ENCODE measurements around the gene TRPM3.

Gene TRPM3

GRCh38 chr9:70817311-70817710 lies 304.1 kb downstream of the TRPM3 start:
- no peak for DNase-seq (ENCODE audit: low spot score)

- no peak for DNase-seq (ENCODE audit: low spot score)
These were observed 304.5 kb downstream of the TRPM3 start for GRCh38 chr9:70816891-70817290.

- no peak for DNase-seq (ENCODE audit: low spot score)
These were observed 305.1 kb downstream of the TRPM3 start for GRCh38 chr9:70816316-70816715.

- no peak for DNase-seq (ENCODE audit: low spot score)
These were observed 306.8 kb downstream of the TRPM3 start for GRCh38 chr9:70814597-70814996.

- DNase-seq (ENCODE audit: low spot score) = no peak
These were observed 308.3 kb downstream of the TRPM3 start for GRCh38 chr9:70813141-70813540.

- DNase-seq (ENCODE audit: low spot score) = no peak
These were observed 309.8 kb downstream of the TRPM3 start for GRCh38 chr9:70811638-70812037.

GRCh38 chr9:70806875-70807274 lies 314.5 kb downstream of the TRPM3 start:
- DNase-seq (ENCODE audit: low spot score) = no peak

- peak; percentile 77 for DNase-seq (ENCODE audit: low spot score)
These were observed 315.5 kb downstream of the TRPM3 start for GRCh38 chr9:70805949-70806348.

GRCh38 chr9:70802758-70803436 lies 318.5 kb downstream of the TRPM3 start:
- DNase-seq (ENCODE audit: low spot score) = no peak

- DNase-seq (ENCODE audit: low spot score) = no peak
These were observed 319.2 kb downstream of the TRPM3 start for GRCh38 chr9:70802206-70802605.

GRCh38 chr9:70801181-70801829 lies 320.1 kb downstream of the TRPM3 start:
- no peak for DNase-seq (ENCODE audit: low spot score)

GRCh38 chr9:70798018-70798417 lies 323.4 kb downstream of the TRPM3 start:
- no peak for DNase-seq (ENCODE audit: low spot score)

- DNase-seq (ENCODE audit: low spot score) = no peak
These were observed 325.6 kb downstream of the TRPM3 start for GRCh38 chr9:70795841-70796240.

- DNase-seq (ENCODE audit: low spot score) = no peak
These were observed 328.6 kb downstream of the TRPM3 start for GRCh38 chr9:70792796-70793195.

GRCh38 chr9:70791936-70792335 lies 329.5 kb downstream of the TRPM3 start:
- no peak for DNase-seq (ENCODE audit: low spot score)

- no peak for DNase-seq (ENCODE audit: low spot score)
These were observed 332.3 kb downstream of the TRPM3 start for GRCh38 chr9:70789086-70789485.

- no peak for DNase-seq (ENCODE audit: low spot score)
These were observed 337.0 kb downstream of the TRPM3 start for GRCh38 chr9:70784456-70784855.

- no peak for DNase-seq (ENCODE audit: low spot score)
These were observed 342.9 kb downstream of the TRPM3 start for GRCh38 chr9:70778568-70778967.

GRCh38 chr9:70773579-70773978 lies 347.8 kb downstream of the TRPM3 start:
- no peak for DNase-seq (ENCODE audit: low spot score)

GRCh38 chr9:70772601-70773000 lies 348.8 kb downstream of the TRPM3 start:
- DNase-seq (ENCODE audit: low spot score) = peak; percentile 47

GRCh38 chr9:70765946-70766345 lies 355.5 kb downstream of the TRPM3 start:
- no peak for DNase-seq (ENCODE audit: low spot score)

- no peak for DNase-seq (ENCODE audit: low spot score)
These were observed 360.2 kb downstream of the TRPM3 start for GRCh38 chr9:70761139-70761670.

- no peak for DNase-seq (ENCODE audit: low spot score)
These were observed 361.2 kb downstream of the TRPM3 start for GRCh38 chr9:70760228-70760627.

GRCh38 chr9:70753311-70753710 lies 368.1 kb downstream of the TRPM3 start:
- no peak for DNase-seq (ENCODE audit: low spot score)

Measured in Ammon's horn (tissue), 1 donor.